Stimulated activated CD8-positive, alpha-beta memory T cell treated with anti-CD3 and anti-CD28 coated beads, Interleukin-12 subunit alpha, Interleukin-12 subunit beta, amount 100 ng/mL, for 24 hours (primary cell): Measurements from ENCODE around the gene LMTK3.

ENCODE experiments used
- DNase-seq: peaks from one replicate; pipeline ENCODE4 v3.0.0-alpha.2; 2020; ENCODE audit errors: extremely low read depth

Gene LMTK3

GRCh38 chr19:48469934-48470680 is 41.5 kb downstream of the LMTK3 start:
- no peak for DNase-seq

GRCh38 chr19:48469289-48469881 is 42.2 kb downstream of the LMTK3 start, which contains the start of gene CYTH2:
TSS of gene CYTH2 (plus strand) at chr19:48469369. CDS start at chr19:48469508, 139 bp downstream.
- DNase-seq, result peak; percentile 46

GRCh38 chr19:48468772-48469288 is 42.8 kb downstream of the LMTK3 start:
- peak; percentile 99 for DNase-seq

- no peak for DNase-seq
Measured at GRCh38 chr19:48466561-48467325, 44.9 kb downstream of the LMTK3 start.

- DNase-seq, result no peak
Measured at GRCh38 chr19:48465215-48465614, 46.4 kb downstream of the LMTK3 start.

GRCh38 chr19:48461982-48462655 is 49.5 kb downstream of the LMTK3 start:
- DNase-seq, result no peak

- DNase-seq, result no peak
Measured at GRCh38 chr19:48461651-48461981, 50.0 kb downstream of the LMTK3 start.

GRCh38 chr19:48458016-48458415 is 53.6 kb downstream of the LMTK3 start:
- DNase-seq, result no peak

- no peak for DNase-seq
Measured at GRCh38 chr19:48456864-48457263, 54.8 kb downstream of the LMTK3 start.

GRCh38 chr19:48455908-48456562 is 55.6 kb downstream of the LMTK3 start:
- DNase-seq, result no peak

- no peak for DNase-seq
Measured at GRCh38 chr19:48455171-48455907, 56.3 kb downstream of the LMTK3 start, which contains the start of gene KCNJ14. TSS of gene KCNJ14 (plus strand) at chr19:48455574. CDS start at chr19:48461725, 6,151 bp downstream.

GRCh38 chr19:48454150-48454730 is 57.4 kb downstream of the LMTK3 start:
- no peak for DNase-seq

- DNase-seq, result no peak
Measured at GRCh38 chr19:48452289-48453190, 59.1 kb downstream of the LMTK3 start.

- no peak for DNase-seq
Measured at GRCh38 chr19:48451624-48452023, 60.0 kb downstream of the LMTK3 start.

- no peak for DNase-seq
Measured at GRCh38 chr19:48450863-48451262, 60.8 kb downstream of the LMTK3 start.

GRCh38 chr19:48450441-48450840 is 61.2 kb downstream of the LMTK3 start:
- no peak for DNase-seq

GRCh38 chr19:48448563-48448962 is 63.1 kb downstream of the LMTK3 start:
- no peak for DNase-seq

GRCh38 chr19:48446579-48446978 is 65.1 kb downstream of the LMTK3 start:
- DNase-seq, result no peak
